Upper lobe of left lung (tissue), 6 donors: ENCODE results near the gene OR2G2. TPM values are rescaled to one million over a fixed set of nuclear protein-coding genes. Genes with fewer than 3 reads are reported as not detected.

Experiments
- ATAC-seq, 2 donors: fragments of 200-7000 bp; cut with Tn5 transposase; one replicate each; pipeline ENCODE4 v1.9.1; 2022; ENCODE audit warnings: mild to moderate bottlenecking in 2 of 2, moderate library complexity in 2 of 2; ENCODE audit not compliant: low FRiP score in 2 of 2
- DNase-seq, 2 donors: peaks; one replicate each; pipeline ENCODE4 v3.0.0-alpha.2; 2019 to 2020
- H3K27ac ChIP-seq, 4 donors: fragments of 200-600 bp; sonication (generic); one replicate each; pipeline ENCODE4 v1.5.1; 2016 to 2019
- H3K27me3 ChIP-seq, 4 donors: fragments of 200-600 bp; sonication (generic); one replicate each; pipeline ENCODE4 v1.5.1; 2017 to 2019
- H3K36me3 ChIP-seq, 4 donors: fragments of 200-600 bp; sonication (generic); one replicate each; pipeline ENCODE4 v1.5.1; 2016 to 2019
- H3K4me1 ChIP-seq, 4 donors: fragments of 200-600 bp; sonication (generic); one replicate each; pipeline ENCODE4 v1.5.1; 2018 to 2019
- H3K4me3 ChIP-seq, 4 donors: fragments of 200-600 bp; sonication (generic); one replicate each; pipeline ENCODE4 v1.5.1; 2017 to 2019; ENCODE audit warnings: mild to moderate bottlenecking in 2 of 4, moderate library complexity in 1 of 4
- H3K9me3 ChIP-seq, 4 donors: fragments of 200-600 bp; sonication (generic); one replicate each; pipeline ENCODE4 v1.5.1; 2018 to 2019
- EP300 ChIP-seq, 4 donors: sonication (generic); formaldehyde crosslinking; IDR thresholded peaks; one replicate each; pipeline ENCODE4 v1.5.1; 2017; ENCODE audit warnings: antibody characterized with exemption in 4 of 4, control low read depth in 2 of 4
- POLR2A ChIP-seq, 4 donors: fragments of 450-650 bp; IDR thresholded peaks; one replicate each; pipeline ENCODE4 v1.5.1; 2016 to 2017; ENCODE audit warnings: antibody characterized with exemption in 4 of 4, mild to moderate bottlenecking in 2 of 4
- POLR2AphosphoS5 ChIP-seq, 2 donors: sonication (generic); formaldehyde crosslinking; IDR thresholded peaks; one replicate each; pipeline ENCODE4 v1.5.1; 2017; ENCODE audit warnings: antibody characterized with exemption in 2 of 2
- WGBS, 2 donors: methylation state at CpG; one replicate each; pipeline ENCODE4 v1.1.5; 2017 to 2018; 5-methylcytosine and 5-hydroxymethylcytosine counted together
- total RNA-seq, 6 donors: library from RNA; depleted of rRNA in 4 of 6; stranded (reverse); fragments of >200 nt in 4 of 6; gene quantifications; one replicate each; pipeline versions ENCODE4 v1.1.0 to v1.2.1, GENCODE V29; 2016 to 2021
- TF ChIP-seq, protein P1 (sequence below), 6 experiments: fragments of 450-650 bp in 4 of 6; fragments of 200-600 bp in 2 of 6; sonication (generic) in 2 of 6; IDR thresholded peaks; one replicate each; pipeline ENCODE4 v1.5.1; 2016 to 2019; ENCODE audit warnings: antibody characterized with exemption in 6 of 6
- donor health status: DM: no; HTN: no; CAD: no; lungs with moderate emphysema.
- donor health status: DM: no; HTN: yes; CAD: no; lungs with severe emphysema.

Gene OR2G2, protein sequence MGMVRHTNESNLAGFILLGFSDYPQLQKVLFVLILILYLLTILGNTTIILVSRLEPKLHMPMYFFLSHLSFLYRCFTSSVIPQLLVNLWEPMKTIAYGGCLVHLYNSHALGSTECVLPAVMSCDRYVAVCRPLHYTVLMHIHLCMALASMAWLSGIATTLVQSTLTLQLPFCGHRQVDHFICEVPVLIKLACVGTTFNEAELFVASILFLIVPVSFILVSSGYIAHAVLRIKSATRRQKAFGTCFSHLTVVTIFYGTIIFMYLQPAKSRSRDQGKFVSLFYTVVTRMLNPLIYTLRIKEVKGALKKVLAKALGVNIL
- total RNA-seq = not detected

DNA sequence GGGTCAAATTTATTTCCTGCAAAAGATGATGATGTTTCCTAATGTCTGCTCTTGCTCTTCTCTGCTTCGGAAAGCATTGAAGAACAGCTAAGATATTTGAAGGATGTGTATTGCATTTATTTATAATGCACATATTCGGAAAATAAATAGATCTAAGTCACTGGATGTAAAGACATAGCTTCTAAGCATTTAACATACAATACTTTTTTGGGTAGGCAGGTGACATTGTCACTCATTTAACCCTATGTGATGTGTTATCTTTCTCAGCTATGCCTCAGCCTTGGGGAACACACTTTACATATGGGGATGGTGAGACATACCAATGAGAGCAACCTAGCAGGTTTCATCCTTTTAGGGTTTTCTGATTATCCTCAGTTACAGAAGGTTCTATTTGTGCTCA, at the start of gene OR2G2:
Gene OR2G2, plus strand, starts transcription at position 301 of the 400 bp plus-strand sequence. Its CDS starts 0 bp downstream, at position 301.
- WGBS, 2 donors = 89 to 93% methylated on average over 2 of the region's 2 CpGs
- H3K9me3 ChIP-seq = no peaks in the 10 kb centered on the region
- H3K27me3 ChIP-seq = no peaks in the 10 kb centered on the region
- ATAC-seq = no peak
- no peak within 1 kb of the TSS for H3K4me3 ChIP-seq
- no peak within 1 kb of the TSS for H3K27ac ChIP-seq
- no peak for DNase-seq
- no peaks in the 10 kb centered on the region for H3K4me1 ChIP-seq
- H3K36me3 ChIP-seq = no peaks in the 10 kb centered on the region
- no peak for TF ChIP-seq EP300 (IDR thresholded peaks at IDR 0.05)
- TF ChIP-seq, protein P1, sequence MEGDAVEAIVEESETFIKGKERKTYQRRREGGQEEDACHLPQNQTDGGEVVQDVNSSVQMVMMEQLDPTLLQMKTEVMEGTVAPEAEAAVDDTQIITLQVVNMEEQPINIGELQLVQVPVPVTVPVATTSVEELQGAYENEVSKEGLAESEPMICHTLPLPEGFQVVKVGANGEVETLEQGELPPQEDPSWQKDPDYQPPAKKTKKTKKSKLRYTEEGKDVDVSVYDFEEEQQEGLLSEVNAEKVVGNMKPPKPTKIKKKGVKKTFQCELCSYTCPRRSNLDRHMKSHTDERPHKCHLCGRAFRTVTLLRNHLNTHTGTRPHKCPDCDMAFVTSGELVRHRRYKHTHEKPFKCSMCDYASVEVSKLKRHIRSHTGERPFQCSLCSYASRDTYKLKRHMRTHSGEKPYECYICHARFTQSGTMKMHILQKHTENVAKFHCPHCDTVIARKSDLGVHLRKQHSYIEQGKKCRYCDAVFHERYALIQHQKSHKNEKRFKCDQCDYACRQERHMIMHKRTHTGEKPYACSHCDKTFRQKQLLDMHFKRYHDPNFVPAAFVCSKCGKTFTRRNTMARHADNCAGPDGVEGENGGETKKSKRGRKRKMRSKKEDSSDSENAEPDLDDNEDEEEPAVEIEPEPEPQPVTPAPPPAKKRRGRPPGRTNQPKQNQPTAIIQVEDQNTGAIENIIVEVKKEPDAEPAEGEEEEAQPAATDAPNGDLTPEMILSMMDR (IDR thresholded peaks at IDR 0.05) = no peak
- TF ChIP-seq POLR2AphosphoS5 (IDR thresholded peaks at IDR 0.05) = no peak
- TF ChIP-seq POLR2A (IDR thresholded peaks at IDR 0.05) = no peak

DNA sequence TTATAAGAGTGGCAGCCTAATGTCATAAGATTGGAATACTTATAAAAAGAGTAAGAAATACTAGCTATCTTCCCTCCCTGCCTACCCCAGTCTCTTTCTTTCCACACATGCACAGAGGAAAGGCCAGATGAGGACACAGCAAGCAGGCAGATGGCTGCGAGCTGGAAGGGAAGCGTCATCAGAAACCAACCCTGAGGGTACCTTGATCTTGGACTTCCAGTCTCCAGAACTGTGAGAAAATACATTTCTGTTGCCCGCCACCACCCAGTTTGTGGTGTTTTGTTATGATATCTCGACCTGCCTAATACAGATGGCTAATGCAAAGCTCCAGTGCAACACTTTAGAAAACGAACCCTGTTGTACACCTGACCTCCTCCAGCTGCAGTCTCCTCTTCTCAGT, 49.6 kb upstream of the OR2G2 start:
- no peak for TF ChIP-seq POLR2AphosphoS5 (IDR thresholded peaks at IDR 0.05)
- TF ChIP-seq, protein P1 (IDR thresholded peaks at IDR 0.05) = no peak
- no peak for TF ChIP-seq EP300 (IDR thresholded peaks at IDR 0.05)
- no peak for TF ChIP-seq POLR2A (IDR thresholded peaks at IDR 0.05)
- ATAC-seq (no peak), DNase-seq (no peak)
- H3K4me3 ChIP-seq = no peak overlapping the region
- no peaks in the 10 kb centered on the region for H3K36me3 ChIP-seq
- 78 to 82% methylated on average over 5 of the region's 5 CpGs for WGBS, 2 donors
- H3K27ac ChIP-seq = no peak overlapping the region
- no peaks in the 10 kb centered on the region for H3K27me3 ChIP-seq
- no peaks in the 10 kb centered on the region for H3K4me1 ChIP-seq
- H3K9me3 ChIP-seq = no peaks in the 10 kb centered on the region

DNA sequence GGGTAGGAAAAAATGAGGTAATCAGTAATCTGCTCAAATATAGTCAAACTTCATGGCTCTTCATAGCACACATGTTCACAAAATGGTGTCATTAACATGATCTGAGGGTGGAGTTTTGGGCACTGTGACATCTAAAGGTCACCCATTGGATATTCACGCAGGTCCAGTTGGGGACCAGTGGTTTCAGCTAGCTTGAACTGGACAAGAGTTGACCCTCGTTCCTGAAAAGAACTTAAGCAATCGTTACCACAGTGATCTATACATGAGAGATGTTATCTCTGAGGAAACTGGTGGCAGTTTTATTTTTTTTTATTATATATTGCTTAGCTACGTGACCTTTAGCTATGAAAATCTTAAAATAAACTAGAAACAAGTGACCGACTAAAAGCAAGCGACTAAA, 48.9 kb upstream of the OR2G2 start:
- H3K27me3 ChIP-seq = no peaks in the 10 kb centered on the region
- TF ChIP-seq POLR2AphosphoS5 (IDR thresholded peaks at IDR 0.05) (no peak), EP300 (IDR thresholded peaks at IDR 0.05) (no peak)
- TF ChIP-seq, protein P1 (IDR thresholded peaks at IDR 0.05) = no peak
- DNase-seq (no peak), ATAC-seq (no peak)
- H3K27ac ChIP-seq = no peak overlapping the region
- no peaks in the 10 kb centered on the region for H3K4me1 ChIP-seq
- no peaks in the 10 kb centered on the region for H3K36me3 ChIP-seq
- no peak overlapping the region for H3K4me3 ChIP-seq
- WGBS, 2 donors = 64 to 70% methylated on average over 6 of the region's 6 CpGs
- no peaks in the 10 kb centered on the region for H3K9me3 ChIP-seq

DNA sequence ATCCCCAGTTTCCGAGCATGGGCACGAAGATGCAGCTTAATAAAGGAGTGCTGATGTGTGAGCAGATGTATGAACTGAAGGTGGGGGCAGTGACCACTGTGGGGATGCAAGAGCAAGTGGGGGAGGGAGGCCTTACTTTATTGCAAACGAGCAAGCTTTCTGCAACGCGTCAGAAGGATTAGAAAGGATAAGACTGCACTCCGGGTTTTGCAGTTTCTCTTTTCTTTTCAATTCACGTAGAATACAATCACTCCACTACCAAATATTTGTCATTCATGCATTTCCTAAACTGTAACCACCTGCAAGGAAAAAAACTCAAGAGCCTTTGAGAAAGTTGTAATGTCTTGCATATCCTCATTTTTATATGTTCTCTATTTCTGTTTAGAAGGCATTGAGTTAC, 47.6 kb upstream of the OR2G2 start:
- no peak overlapping the region for H3K27ac ChIP-seq
- no peak for DNase-seq
- WGBS, 2 donors = 35% methylated on average over 7 of the region's 7 CpGs

More for the DNA sequence above, 47.6 kb upstream of the OR2G2 start:
- Histone ChIP-seq H3K27me3 (no peaks in the 10 kb centered on the region), H3K4me1 (no peaks in the 10 kb centered on the region), H3K9me3 (no peaks in the 10 kb centered on the region), H3K4me3 (no peak overlapping the region), H3K36me3 (no peaks in the 10 kb centered on the region)
- TF ChIP-seq, protein P1 (IDR thresholded peaks at IDR 0.05) = no peak
- no peak for TF ChIP-seq EP300 (IDR thresholded peaks at IDR 0.05)
- TF ChIP-seq POLR2A (IDR thresholded peaks at IDR 0.05) = no peak
- TF ChIP-seq POLR2AphosphoS5 (IDR thresholded peaks at IDR 0.05) = no peak
- no peak for ATAC-seq
